Chondrocyte (in vitro differentiated cells): ENCODE data around the gene CCDC8. TPM values are rescaled to one million over a fixed set of nuclear protein-coding genes. Genes with fewer than 3 reads are reported as not detected.

Experiments used
- DNase-seq: peaks from one replicate; pipeline ENCODE4 v3.0.0; 2021; ENCODE audit warnings: mixed read lengths, low spot score
- H3K27ac Mint-ChIP-seq: one replicate; pipeline ENCODE4 v1.8.0; 2021; ENCODE audit warnings: mild to moderate bottlenecking, moderate library complexity, mixed read lengths; ENCODE audit not compliant: unreplicated experiment
- H3K27me3 Mint-ChIP-seq: 2 replicates; pipeline ENCODE4 v1.8.0; 2021; ENCODE audit warnings: low read depth, mixed read lengths
- H3K36me3 Mint-ChIP-seq: 2 replicates; pipeline ENCODE4 v1.8.0; 2021; ENCODE audit warnings: low read depth, mixed read lengths
- H3K4me1 Mint-ChIP-seq: 2 replicates; pipeline ENCODE4 v1.8.0; 2021; ENCODE audit warnings: low read depth, mild to moderate bottlenecking, mixed read lengths
- H3K4me3 Mint-ChIP-seq: one replicate; pipeline ENCODE4 v1.8.0; 2021; ENCODE audit warnings: mild to moderate bottlenecking, moderate library complexity, mixed read lengths; ENCODE audit not compliant: unreplicated experiment
- H3K9me3 Mint-ChIP-seq: 2 replicates; pipeline ENCODE4 v1.8.0; 2021; ENCODE audit warnings: low read depth, mixed read lengths
- CTCF ChIP-seq: fragments of 200-600 bp; sonication (generic); IDR thresholded peaks from 2 replicates; pipeline ENCODE4 v1.5.0; 2021; ENCODE audit warnings: antibody characterized with exemption, mild to moderate bottlenecking, moderate library complexity
- total RNA-seq: library from RNA; stranded (reverse); gene quantifications from 3 replicates; pipeline ENCODE4 v1.2.1, GENCODE V29; 2021

Gene CCDC8
- total RNA-seq, 1 donor from 2014 or later = 39.3 TPM

GRCh38 chr19:46372901-46373490 is 40.4 kb downstream of the CCDC8 start:
- peak overlapping the region; percentile 4 for H3K4me3 Mint-ChIP-seq
- H3K27ac Mint-ChIP-seq = peak overlapping the region; percentile 96
- peak; percentile 75 for TF ChIP-seq CTCF
- H3K36me3 Mint-ChIP-seq = peaks cover 17% of the 10 kb centered on the region
- no peaks in the 10 kb centered on the region for H3K9me3 Mint-ChIP-seq
- peak; percentile 78 for DNase-seq
- peaks cover 57% of the 10 kb centered on the region for H3K4me1 Mint-ChIP-seq
- H3K27me3 Mint-ChIP-seq = no peaks in the 10 kb centered on the region

GRCh38 chr19:46371371-46371901 is 41.9 kb downstream of the CCDC8 start:
- DNase-seq = peak; percentile 41
- H3K9me3 Mint-ChIP-seq = no peaks in the 10 kb centered on the region

GRCh38 chr19:46369817-46370216 is 43.5 kb downstream of the CCDC8 start:
- Mint-ChIP-seq H3K36me3 (peaks cover 6% of the 10 kb centered on the region), H3K9me3 (no peaks in the 10 kb centered on the region), H3K4me3 (no peak overlapping the region), H3K27me3 (no peaks in the 10 kb centered on the region), H3K4me1 (peaks cover 59% of the 10 kb centered on the region), H3K27ac (no peak overlapping the region)
- TF ChIP-seq CTCF = no peak
- DNase-seq = no peak

More at GRCh38 chr19:46371371-46371901, 41.9 kb downstream of the CCDC8 start:
- Mint-ChIP-seq H3K27ac (peak overlapping the region; percentile 96), H3K27me3 (no peaks in the 10 kb centered on the region), H3K4me1 (peaks cover 55% of the 10 kb centered on the region), H3K4me3 (no peak overlapping the region), H3K36me3 (peaks cover 9% of the 10 kb centered on the region)
- TF ChIP-seq CTCF = peak; percentile 48

- no peaks in the 10 kb centered on the region for H3K9me3 Mint-ChIP-seq
- H3K4me3 Mint-ChIP-seq = no peak overlapping the region
- H3K4me1 Mint-ChIP-seq = peaks cover 44% of the 10 kb centered on the region
- H3K27me3 Mint-ChIP-seq = no peaks in the 10 kb centered on the region
- no peak for TF ChIP-seq CTCF
- DNase-seq = no peak
- no peak overlapping the region for H3K27ac Mint-ChIP-seq
- H3K36me3 Mint-ChIP-seq = peaks cover 14% of the 10 kb centered on the region
Measured at GRCh38 chr19:46368116-46368515, 45.2 kb downstream of the CCDC8 start.

- Mint-ChIP-seq H3K4me3 (no peak overlapping the region), H3K27ac (no peak overlapping the region), H3K9me3 (no peaks in the 10 kb centered on the region), H3K4me1 (peaks cover 37% of the 10 kb centered on the region), H3K36me3 (peaks cover 14% of the 10 kb centered on the region), H3K27me3 (no peaks in the 10 kb centered on the region)
- no peak for TF ChIP-seq CTCF
- DNase-seq = peak; percentile 29
Measured at GRCh38 chr19:46367426-46367825, 45.9 kb downstream of the CCDC8 start.
